Muscle of leg (tissue), 11 donors: ENCODE data around the gene NFE2L1. TPM values are rescaled to one million over a fixed set of nuclear protein-coding genes. Genes with fewer than 3 reads are reported as not detected.

Experiments used
- DNase-seq: peaks from one replicate; pipeline ENCODE4 v3.0.0; 2013
- H3K27ac ChIP-seq: one replicate; pipeline ENCODE4 v1.5.1; 2013; ENCODE audit warnings: mild to moderate bottlenecking, low read length, control low read depth
- H3K27me3 ChIP-seq: one replicate; pipeline ENCODE4 v1.6.1; 2013; ENCODE audit warnings: low read length; ENCODE audit not compliant: control insufficient read depth, insufficient read depth
- H3K36me3 ChIP-seq: one replicate; pipeline ENCODE4 v1.6.1; 2013; ENCODE audit warnings: low read length; ENCODE audit not compliant: control insufficient read depth, insufficient read depth
- H3K4me1 ChIP-seq: one replicate; pipeline ENCODE4 v1.6.1; 2013; ENCODE audit warnings: low read length; ENCODE audit not compliant: control insufficient read depth, insufficient read depth
- H3K4me3 ChIP-seq: one replicate; pipeline ENCODE4 v1.5.1; 2013; ENCODE audit warnings: low read length, control low read depth
- H3K9me3 ChIP-seq: replicated peaks from 2 replicates; pipeline ENCODE4 v1.6.1; 2013; ENCODE audit warnings: low read depth, low read length; ENCODE audit not compliant: control insufficient read depth
- WGBS: methylation state at CpG from one replicate; pipeline ENCODE4 v1.1.5; 2013; ENCODE audit warnings: missing lambda C conversion rate; ENCODE audit not compliant: insufficient coverage; 5-methylcytosine and 5-hydroxymethylcytosine counted together
- polyA plus RNA-seq, 8 donors: library from polyadenylated mRNA; unstranded; fragments of 120-200 nt; gene quantifications; one replicate each; pipeline versions ENCODE4 v1.2.1 to v1.2.3, GENCODE V29; 2013; ENCODE audit warnings: inconsistent platforms in 1 of 8, low replicate concordance in 1 of 8; ENCODE audit not compliant: insufficient read length in 8 of 8, insufficient read depth in 1 of 8
- total RNA-seq: library from RNA; stranded (reverse); fragments of 120-200 nt; gene quantifications from one replicate; pipeline ENCODE4 v1.2.4, GENCODE V29; 2013

The NFE2L1 gene
- total and polyA plus RNA-seq, 9 donors = 68.7 to 326 (median 251) TPM

GRCh38 chr17:48021934-48022333 lies 26.2 kb upstream of the NFE2L1 start:
- H3K9me3 ChIP-seq = no peaks in the 10 kb centered on the region
- WGBS = 81% methylated on average over 3 of the region's 5 CpGs
- DNase-seq = no peak
- peaks cover 36% of the 10 kb centered on the region for H3K4me1 ChIP-seq
- no peak overlapping the region for H3K4me3 ChIP-seq
- H3K27ac ChIP-seq = no peak overlapping the region
- peaks cover 34% of the 10 kb centered on the region for H3K27me3 ChIP-seq
- no peaks in the 10 kb centered on the region for H3K36me3 ChIP-seq

- no peak overlapping the region for H3K27ac ChIP-seq
- H3K36me3 ChIP-seq = no peaks in the 10 kb centered on the region
- no peak overlapping the region for H3K4me3 ChIP-seq
- peaks cover 37% of the 10 kb centered on the region for H3K4me1 ChIP-seq
- no peak for DNase-seq
- H3K9me3 ChIP-seq = no peaks in the 10 kb centered on the region
- WGBS = 66% methylated on average over 3 of the region's 6 CpGs
- peaks cover 34% of the 10 kb centered on the region for H3K27me3 ChIP-seq
Observed at GRCh38 chr17:48022901-48023300, 25.3 kb upstream of the NFE2L1 start.

- peaks cover 34% of the 10 kb centered on the region for H3K27me3 ChIP-seq
- peak overlapping the region; percentile 47 for H3K4me3 ChIP-seq
- DNase-seq = peak; percentile 81
- H3K36me3 ChIP-seq = no peaks in the 10 kb centered on the region
- WGBS = under 1% methylated on average over 51 of the region's 54 CpGs
- peak overlapping the region; percentile 75 for H3K27ac ChIP-seq
- peaks cover 37% of the 10 kb centered on the region for H3K4me1 ChIP-seq
- H3K9me3 ChIP-seq = no peaks in the 10 kb centered on the region
Observed at GRCh38 chr17:48023400-48024148, 24.6 kb upstream of the NFE2L1 start.

GRCh38 chr17:48024149-48025039 lies 23.8 kb upstream of the NFE2L1 start:
- no peaks in the 10 kb centered on the region for H3K9me3 ChIP-seq
- H3K4me3 ChIP-seq = peak overlapping the region; percentile 47
- H3K27me3 ChIP-seq = peaks cover 31% of the 10 kb centered on the region
- under 1% methylated on average over 29 of the region's 54 CpGs for WGBS
- peaks cover 6% of the 10 kb centered on the region for H3K36me3 ChIP-seq
- peaks cover 37% of the 10 kb centered on the region for H3K4me1 ChIP-seq
- peak; percentile 58 for DNase-seq
- peak overlapping the region; percentile 31 for H3K27ac ChIP-seq

- Histone ChIP-seq H3K4me1 (peaks cover 37% of the 10 kb centered on the region), H3K4me3 (peak overlapping the region; percentile 55), H3K27ac (peak overlapping the region; percentile 91), H3K27me3 (peaks cover 29% of the 10 kb centered on the region), H3K9me3 (no peaks in the 10 kb centered on the region), H3K36me3 (peaks cover 6% of the 10 kb centered on the region)
- 0% methylated on average over 47 of the region's 56 CpGs for WGBS
- peak; percentile 96 for DNase-seq
Observed at GRCh38 chr17:48025040-48025903, 22.9 kb upstream of the NFE2L1 start.

GRCh38 chr17:48025904-48026501 lies 22.2 kb upstream of the NFE2L1 start:
- peak overlapping the region; percentile 91 for H3K27ac ChIP-seq

GRCh38 chr17:48026502-48027321 lies 21.4 kb upstream of the NFE2L1 start:
- WGBS = 18% methylated on average over 16 of the region's 18 CpGs
- no peaks in the 10 kb centered on the region for H3K9me3 ChIP-seq
- peaks cover 8% of the 10 kb centered on the region for H3K36me3 ChIP-seq
- H3K4me3 ChIP-seq = no peak overlapping the region
- peaks cover 44% of the 10 kb centered on the region for H3K4me1 ChIP-seq
- DNase-seq = peak; percentile 96
- peak overlapping the region; percentile 91 for H3K27ac ChIP-seq
- H3K27me3 ChIP-seq = peaks cover 23% of the 10 kb centered on the region

More at GRCh38 chr17:48025904-48026501, 22.2 kb upstream of the NFE2L1 start:
- Histone ChIP-seq H3K4me1 (peaks cover 44% of the 10 kb centered on the region), H3K27me3 (peaks cover 27% of the 10 kb centered on the region), H3K9me3 (no peaks in the 10 kb centered on the region), H3K36me3 (peaks cover 6% of the 10 kb centered on the region), H3K4me3 (no peak overlapping the region)
- no peak for DNase-seq
- 32% methylated on average over 7 of the region's 8 CpGs for WGBS

- Histone ChIP-seq H3K27ac (peak overlapping the region; percentile 81), H3K4me1 (peaks cover 44% of the 10 kb centered on the region), H3K36me3 (peaks cover 15% of the 10 kb centered on the region), H3K27me3 (peaks cover 22% of the 10 kb centered on the region), H3K4me3 (no peak overlapping the region), H3K9me3 (no peaks in the 10 kb centered on the region)
- 76% methylated on average over 9 of the region's 12 CpGs for WGBS
- DNase-seq = no peak
Observed at GRCh38 chr17:48027322-48027981, 20.7 kb upstream of the NFE2L1 start.
